ENCODE results near the gene BICC1. TPM values are rescaled to one million over a fixed set of nuclear protein-coding genes. Genes with fewer than 3 reads are reported as not detected.

BICC1 gene
- total RNA-seq, 2 experiments from 2014 or later, result 0.06 TPM; not detected in 1

DNA sequence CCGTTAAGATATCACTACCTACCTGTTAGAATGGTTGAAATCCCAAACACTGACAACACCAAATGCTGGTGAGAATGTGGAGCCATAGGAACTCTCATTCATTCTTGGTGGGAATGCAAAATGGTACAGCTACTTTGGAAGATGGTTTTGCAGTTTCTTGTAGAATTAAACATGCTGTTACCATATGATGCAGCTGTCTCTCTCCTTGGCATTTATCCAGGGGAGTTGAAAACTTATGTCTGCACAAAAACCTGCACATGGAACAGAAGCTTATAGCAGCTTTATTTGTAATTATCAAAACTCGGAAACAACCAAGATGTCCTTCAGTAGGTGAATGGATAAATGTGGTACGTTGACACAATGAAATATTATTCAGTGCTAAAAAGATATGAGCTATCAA, 199.5 kb downstream of the BICC1 start:
- Mint-ChIP-seq H3K9me3 (no peaks in the 10 kb centered on the region), H3K27ac (no peak overlapping the region), H3K27me3 (no peaks in the 10 kb centered on the region), H3K4me3 (no peak overlapping the region), H3K4me1 (no peaks in the 10 kb centered on the region), H3K36me3 (no peaks in the 10 kb centered on the region)
- DNase-seq (no peak), ATAC-seq (ENCODE audit: low read depth) (no peak)
- POLR2A ChIA-PET, result no interaction called here

DNA sequence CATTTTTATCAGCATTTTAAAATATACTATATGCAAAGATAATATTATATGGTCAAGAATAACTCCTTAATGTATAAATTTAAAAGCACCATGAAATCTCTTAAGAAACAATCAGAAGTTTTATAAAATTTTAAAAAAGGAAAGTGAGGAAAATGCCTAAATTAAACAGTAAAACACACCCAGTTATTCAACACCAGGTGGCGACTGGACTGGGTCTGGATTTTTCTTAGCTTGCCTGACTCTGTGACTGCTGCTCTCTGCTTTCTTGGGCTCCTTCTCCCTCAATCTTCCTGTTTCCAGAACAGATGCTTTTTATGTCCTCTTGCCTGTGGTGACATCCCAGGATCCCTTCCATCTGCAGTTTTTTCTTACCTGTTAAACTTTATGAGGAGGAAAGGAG, 200.3 kb downstream of the BICC1 start:
- ATAC-seq (ENCODE audit: low read depth) (no peak), DNase-seq (no peak)
- H3K27ac Mint-ChIP-seq, result no peak overlapping the region
- no peak overlapping the region for H3K4me3 Mint-ChIP-seq
- H3K9me3 Mint-ChIP-seq, result no peaks in the 10 kb centered on the region
- H3K36me3 Mint-ChIP-seq, result no peaks in the 10 kb centered on the region
- no peaks in the 10 kb centered on the region for H3K4me1 Mint-ChIP-seq
- no peaks in the 10 kb centered on the region for H3K27me3 Mint-ChIP-seq
- POLR2A ChIA-PET, result no interaction called here

DNA sequence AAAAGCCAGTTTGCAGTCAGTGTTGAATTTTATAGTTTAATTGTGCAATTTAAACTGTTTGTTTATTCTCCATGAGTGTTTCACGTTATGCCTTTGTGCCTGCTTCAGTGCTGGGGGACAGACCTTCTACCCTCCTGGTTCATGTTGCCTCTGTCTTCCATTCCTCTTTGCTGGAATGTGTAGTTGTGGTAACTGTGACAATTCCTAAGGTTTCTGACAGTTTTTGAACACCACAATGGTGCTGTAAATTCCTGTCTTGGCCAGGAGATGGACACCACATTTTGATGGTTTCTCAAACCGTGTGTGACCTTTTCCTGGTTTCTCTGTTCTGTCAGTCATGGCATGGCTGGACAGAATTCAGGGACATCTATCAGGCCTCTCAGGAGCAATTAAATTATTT, 201.7 kb downstream of the BICC1 start:
- ATAC-seq (ENCODE audit: low read depth) (no peak), DNase-seq (no peak)
- no peak overlapping the region for H3K4me3 Mint-ChIP-seq
- POLR2A ChIA-PET, result no interaction called here
- H3K9me3 Mint-ChIP-seq, result no peaks in the 10 kb centered on the region
- H3K27ac Mint-ChIP-seq, result no peak overlapping the region
- H3K27me3 Mint-ChIP-seq, result no peaks in the 10 kb centered on the region
- H3K36me3 Mint-ChIP-seq, result no peaks in the 10 kb centered on the region
- no peaks in the 10 kb centered on the region for H3K4me1 Mint-ChIP-seq

DNA sequence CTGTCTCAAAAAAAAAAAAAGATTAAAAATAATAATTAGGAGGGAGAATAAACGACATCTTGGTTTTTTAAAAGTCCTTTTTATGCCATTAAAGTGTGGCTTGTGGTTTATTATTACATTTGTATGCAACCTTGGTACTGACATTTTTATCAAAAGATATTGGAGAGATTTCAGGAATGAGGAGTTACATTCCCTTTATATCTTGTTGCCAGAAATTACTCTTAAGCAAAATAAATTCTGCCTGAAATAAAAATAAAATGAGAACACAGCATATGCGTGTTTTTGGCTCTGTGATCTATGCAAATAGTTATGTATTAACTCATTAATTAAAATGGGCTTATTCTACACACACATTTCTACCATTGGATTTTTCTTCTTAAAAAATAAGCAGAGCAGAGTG, 202.4 kb downstream of the BICC1 start:
- Mint-ChIP-seq H3K27me3 (no peaks in the 10 kb centered on the region), H3K36me3 (no peaks in the 10 kb centered on the region), H3K4me1 (no peaks in the 10 kb centered on the region), H3K9me3 (no peaks in the 10 kb centered on the region), H3K4me3 (no peak overlapping the region), H3K27ac (no peak overlapping the region)
- ATAC-seq (ENCODE audit: low read depth) (no peak), DNase-seq (no peak)
- POLR2A ChIA-PET, result no interaction called here

- Mint-ChIP-seq H3K27ac (no peak overlapping the region), H3K36me3 (no peaks in the 10 kb centered on the region), H3K4me1 (no peaks in the 10 kb centered on the region), H3K4me3 (no peak overlapping the region), H3K27me3 (no peaks in the 10 kb centered on the region), H3K9me3 (no peaks in the 10 kb centered on the region)
- ATAC-seq (ENCODE audit: low read depth) (no peak), DNase-seq (no peak)
- POLR2A ChIA-PET, result no interaction called here
Measured at GRCh38 chr10:58718596-58718995, 205.9 kb downstream of the BICC1 start.

- POLR2A ChIA-PET, result no interaction called here
- H3K4me3 Mint-ChIP-seq, result no peak overlapping the region
- no peaks in the 10 kb centered on the region for H3K9me3 Mint-ChIP-seq
Measured at GRCh38 chr10:58721601-58722281, 209.1 kb downstream of the BICC1 start.

DNA sequence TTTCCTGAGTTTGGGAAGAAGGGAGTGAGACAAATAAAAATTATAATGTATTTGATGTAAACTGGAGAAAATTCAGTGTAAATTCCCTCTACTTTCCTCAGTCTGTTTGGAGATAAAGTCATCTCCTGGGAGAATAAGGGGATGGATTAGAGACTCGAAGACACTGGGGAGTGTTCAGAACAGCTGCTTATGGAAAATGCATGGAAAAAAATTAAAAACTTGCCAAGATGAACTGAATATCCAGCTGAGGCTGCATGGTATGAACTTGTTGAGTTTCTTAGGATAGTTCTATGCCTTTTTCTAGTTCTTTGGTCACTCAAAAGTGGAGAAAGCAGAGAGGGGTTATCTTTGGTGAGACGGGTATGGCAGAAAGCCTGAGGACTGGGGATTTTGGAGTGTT, 210.5 kb downstream of the BICC1 start:
- H3K27me3 Mint-ChIP-seq, result no peaks in the 10 kb centered on the region
- H3K27ac Mint-ChIP-seq, result no peak overlapping the region
- DNase-seq (no peak), ATAC-seq (ENCODE audit: low read depth) (no peak)
- H3K36me3 Mint-ChIP-seq, result no peaks in the 10 kb centered on the region
- H3K9me3 Mint-ChIP-seq, result no peaks in the 10 kb centered on the region
- no peak overlapping the region for H3K4me3 Mint-ChIP-seq
- POLR2A ChIA-PET, result no interaction called here
- H3K4me1 Mint-ChIP-seq, result no peaks in the 10 kb centered on the region

More at GRCh38 chr10:58721601-58722281, 209.1 kb downstream of the BICC1 start:
- ATAC-seq (ENCODE audit: low read depth) (no peak), DNase-seq (no peak)
- no peaks in the 10 kb centered on the region for H3K4me1 Mint-ChIP-seq
- H3K27ac Mint-ChIP-seq, result no peak overlapping the region
- H3K36me3 Mint-ChIP-seq, result no peaks in the 10 kb centered on the region
- H3K27me3 Mint-ChIP-seq, result no peaks in the 10 kb centered on the region

DNA sequence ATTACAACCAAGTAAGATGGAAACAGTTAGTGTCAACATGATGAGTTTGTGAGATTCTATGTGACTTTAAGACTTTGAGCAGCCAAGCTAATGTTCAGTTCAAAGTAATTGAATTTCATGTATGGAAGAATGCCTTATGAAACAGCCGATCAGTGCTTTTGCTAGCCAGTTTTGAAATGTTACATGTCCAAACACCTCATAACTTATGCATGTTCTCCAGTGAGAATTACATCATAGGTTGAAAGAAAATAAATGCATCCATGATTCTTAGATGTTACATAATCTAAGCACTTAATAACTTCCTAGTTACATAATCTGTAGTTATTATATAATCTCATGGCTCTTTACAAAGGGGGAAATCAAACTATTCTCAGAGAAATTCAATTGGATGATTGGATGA, 211.3 kb downstream of the BICC1 start:
- no peak overlapping the region for H3K27ac Mint-ChIP-seq
- POLR2A ChIA-PET, result no interaction called here
- no peaks in the 10 kb centered on the region for H3K9me3 Mint-ChIP-seq
- ATAC-seq (ENCODE audit: low read depth) (no peak), DNase-seq (no peak)
- H3K27me3 Mint-ChIP-seq, result no peaks in the 10 kb centered on the region
- H3K4me3 Mint-ChIP-seq, result no peak overlapping the region
- no peaks in the 10 kb centered on the region for H3K36me3 Mint-ChIP-seq
- H3K4me1 Mint-ChIP-seq, result no peaks in the 10 kb centered on the region

DNA sequence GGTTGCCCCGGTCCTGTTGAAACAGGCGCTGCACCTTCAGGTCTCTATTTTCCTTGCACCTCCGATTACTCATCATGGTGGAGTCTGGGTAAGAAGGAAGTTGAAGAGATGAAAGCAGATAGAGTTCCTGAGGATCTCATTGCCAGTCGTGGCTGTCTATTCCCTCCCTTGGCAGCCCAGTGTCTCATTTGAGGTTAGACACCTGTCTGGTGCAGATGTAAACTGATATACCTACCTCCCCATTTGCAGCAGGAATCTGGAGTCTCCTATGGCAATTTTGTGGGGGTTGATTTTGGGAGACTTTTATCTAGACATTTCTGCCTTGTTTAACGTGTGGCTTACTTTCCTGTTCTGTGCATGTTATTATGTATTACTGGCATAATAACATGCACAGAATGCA, 212.1 kb downstream of the BICC1 start:
- Mint-ChIP-seq H3K27me3 (no peaks in the 10 kb centered on the region), H3K36me3 (no peaks in the 10 kb centered on the region), H3K27ac (no peak overlapping the region), H3K4me1 (no peaks in the 10 kb centered on the region), H3K4me3 (no peak overlapping the region), H3K9me3 (no peaks in the 10 kb centered on the region)
- POLR2A ChIA-PET, result no interaction called here
- DNase-seq (no peak), ATAC-seq (ENCODE audit: low read depth) (no peak)

- DNase-seq, result no peak
- H3K4me1 Mint-ChIP-seq, result no peaks in the 10 kb centered on the region
- POLR2A ChIA-PET, result no interaction called here
- H3K4me3 Mint-ChIP-seq, result no peak overlapping the region
- no peak overlapping the region for H3K27ac Mint-ChIP-seq
- H3K27me3 Mint-ChIP-seq, result no peaks in the 10 kb centered on the region
- H3K36me3 Mint-ChIP-seq, result no peaks in the 10 kb centered on the region
- no peak for ATAC-seq (ENCODE audit: low read depth)
- H3K9me3 Mint-ChIP-seq, result no peaks in the 10 kb centered on the region
Measured at GRCh38 chr10:58725901-58726300, 213.2 kb downstream of the BICC1 start.

DNA sequence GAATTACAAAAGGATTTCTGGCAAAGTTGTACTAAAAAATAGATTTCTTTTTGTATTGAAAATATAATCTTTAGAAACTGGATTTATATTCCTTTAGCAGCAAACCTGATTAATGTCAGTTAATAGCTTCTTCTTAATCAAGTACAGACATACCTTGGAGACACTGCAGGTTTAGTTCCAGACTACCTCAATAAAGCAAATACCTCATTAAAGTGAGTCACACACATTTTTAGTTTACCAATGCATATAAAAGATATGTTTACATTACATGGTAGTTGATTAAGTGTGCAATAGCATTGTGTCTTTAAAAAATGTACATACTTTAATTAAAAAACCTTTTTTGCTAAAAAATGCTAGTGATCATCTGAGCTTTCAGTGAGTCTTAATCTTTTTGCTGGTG, 215.0 kb downstream of the BICC1 start:
- Mint-ChIP-seq H3K4me1 (no peaks in the 10 kb centered on the region), H3K27ac (no peak overlapping the region), H3K4me3 (no peak overlapping the region), H3K9me3 (peaks cover 1% of the 10 kb centered on the region), H3K27me3 (peaks cover 2% of the 10 kb centered on the region), H3K36me3 (no peaks in the 10 kb centered on the region)
- ATAC-seq (ENCODE audit: low read depth), result no peak
- POLR2A ChIA-PET, result no interaction called here
- no peak for DNase-seq

DNA sequence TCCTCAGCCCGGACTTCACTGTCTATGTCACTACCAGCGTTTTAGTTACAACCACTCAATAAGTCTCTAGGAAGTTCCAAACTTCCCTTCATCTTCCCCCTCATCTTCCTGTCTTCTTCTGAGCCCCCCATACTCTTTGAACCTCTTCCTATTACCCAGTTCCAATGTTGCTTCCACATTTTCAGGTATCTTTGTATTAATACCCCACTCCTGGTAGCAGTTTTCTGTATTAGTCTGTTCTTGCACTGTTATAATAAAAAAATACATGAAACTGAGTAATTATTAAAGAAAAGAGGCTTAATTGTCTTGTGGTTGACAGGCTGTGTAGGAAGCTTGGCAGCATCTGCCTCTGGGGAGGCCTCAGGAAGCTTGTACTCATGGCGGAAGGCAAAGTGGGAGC, 218.6 kb downstream of the BICC1 start:
- DNase-seq, result no peak
- POLR2A ChIA-PET, result no interaction called here
- H3K27ac Mint-ChIP-seq, result no peak overlapping the region
- peaks cover 1% of the 10 kb centered on the region for H3K9me3 Mint-ChIP-seq
- no peak overlapping the region for H3K4me3 Mint-ChIP-seq
- no peak for ATAC-seq (ENCODE audit: low read depth)
- peaks cover 2% of the 10 kb centered on the region for H3K27me3 Mint-ChIP-seq
- no peaks in the 10 kb centered on the region for H3K4me1 Mint-ChIP-seq
- H3K36me3 Mint-ChIP-seq, result no peaks in the 10 kb centered on the region

- no peaks in the 10 kb centered on the region for H3K36me3 Mint-ChIP-seq
- H3K4me3 Mint-ChIP-seq, result no peak overlapping the region
- no peak for DNase-seq
- peaks cover 4% of the 10 kb centered on the region for H3K9me3 Mint-ChIP-seq
- H3K27ac Mint-ChIP-seq, result no peak overlapping the region
- no peaks in the 10 kb centered on the region for H3K4me1 Mint-ChIP-seq
- POLR2A ChIA-PET, result no interaction called here
- ATAC-seq (ENCODE audit: low read depth), result no peak
- H3K27me3 Mint-ChIP-seq, result peaks cover 2% of the 10 kb centered on the region
Measured at GRCh38 chr10:58733436-58733835, 220.8 kb downstream of the BICC1 start.

GRCh38 chr10:58734116-58734515, 221.4 kb downstream of the BICC1 start:
- POLR2A ChIA-PET, result no interaction called here
- H3K27me3 Mint-ChIP-seq, result peaks cover 2% of the 10 kb centered on the region
- DNase-seq, result no peak

GRCh38 chr10:58734664-58735063, 222.0 kb downstream of the BICC1 start:
- DNase-seq, result no peak
- no peak for ATAC-seq (ENCODE audit: low read depth)
- no peak overlapping the region for H3K27ac Mint-ChIP-seq
- peaks cover 4% of the 10 kb centered on the region for H3K9me3 Mint-ChIP-seq
- no peak overlapping the region for H3K4me3 Mint-ChIP-seq
- POLR2A ChIA-PET, result no interaction called here
- H3K27me3 Mint-ChIP-seq, result peaks cover 2% of the 10 kb centered on the region
- H3K4me1 Mint-ChIP-seq, result no peaks in the 10 kb centered on the region
- H3K36me3 Mint-ChIP-seq, result no peaks in the 10 kb centered on the region

More at GRCh38 chr10:58734116-58734515, 221.4 kb downstream of the BICC1 start:
- ATAC-seq (ENCODE audit: low read depth), result no peak
- H3K27ac Mint-ChIP-seq, result no peak overlapping the region
- H3K4me3 Mint-ChIP-seq, result no peak overlapping the region
- peaks cover 4% of the 10 kb centered on the region for H3K9me3 Mint-ChIP-seq
- no peaks in the 10 kb centered on the region for H3K4me1 Mint-ChIP-seq
- no peaks in the 10 kb centered on the region for H3K36me3 Mint-ChIP-seq
